ENCODE measurements around the gene GPX1. TPM values are rescaled to one million over a fixed set of nuclear protein-coding genes. Genes with fewer than 3 reads are reported as not detected.
A peak's percentile ranks its signal among the peaks of the same experiment; 100 is the strongest.

GPX1 gene
- total RNA-seq, 1 experiment from 2014 or later = 143 TPM

GRCh38 chr3:49311283-49311682, 46.9 kb downstream of the GPX1 start:
- H3K4me3 Mint-ChIP-seq (ENCODE audit: low read depth, unreplicated experiment) = no peak overlapping the region
- no TSS peak for BruUV-seq (replicated peaks)
- H3K4me1 Mint-ChIP-seq (ENCODE audit: low read depth, unreplicated experiment) = no peaks in the 10 kb centered on the region
- no peaks in the 10 kb centered on the region for H3K27me3 Mint-ChIP-seq (ENCODE audit: unreplicated experiment)
- CTCF ChIA-PET = no interaction called here
- H3K27ac Mint-ChIP-seq (ENCODE audit: unreplicated experiment) = peak overlapping the region; percentile 19
- H3K9me3 Mint-ChIP-seq (ENCODE audit: low read depth, unreplicated experiment) = no peaks in the 10 kb centered on the region
- DNase-seq = no peak
- TF ChIP-seq CTCF (IDR thresholded peaks at IDR 0.05; ENCODE audit: unreplicated experiment) = no peak
- peaks cover 24% of the 10 kb centered on the region for H3K36me3 Mint-ChIP-seq (ENCODE audit: insufficient read depth, unreplicated experiment)
- intact Hi-C loops (cut with micrococcal nuclease; ENCODE audit: unreplicated experiment) = no loop called here

- no peak for DNase-seq
- Mint-ChIP-seq H3K9me3 (ENCODE audit: low read depth, unreplicated experiment) (no peaks in the 10 kb centered on the region), H3K4me3 (ENCODE audit: low read depth, unreplicated experiment) (no peak overlapping the region), H3K4me1 (ENCODE audit: low read depth, unreplicated experiment) (no peaks in the 10 kb centered on the region), H3K36me3 (ENCODE audit: insufficient read depth, unreplicated experiment) (peaks cover 24% of the 10 kb centered on the region), H3K27ac (ENCODE audit: unreplicated experiment) (no peak overlapping the region), H3K27me3 (ENCODE audit: unreplicated experiment) (no peaks in the 10 kb centered on the region)
- intact Hi-C loops (cut with micrococcal nuclease; ENCODE audit: unreplicated experiment) = no loop called here
- CTCF ChIA-PET = no interaction called here
- no TSS peak for BruUV-seq (replicated peaks)
- TF ChIP-seq CTCF (IDR thresholded peaks at IDR 0.05; ENCODE audit: unreplicated experiment) = no peak
Measured at GRCh38 chr3:49310677-49311076, 47.5 kb downstream of the GPX1 start.

Other genes starting within 250 kb of the GPX1 start
- 44.3 and 51.0 TPM in 2 replicates for gene USP19, start 237.5 kb downstream of the GPX1 start, total RNA-seq (2022)
- gene LAMB2, start 225.3 kb downstream of the GPX1 start, total RNA-seq (2022) = 288 and 316 TPM in 2 replicates
- 19.2 and 20.2 TPM in 2 replicates for gene CCDC71, start 192.0 kb downstream of the GPX1 start, total RNA-seq (2022)
- 5.4 and 7.1 TPM in 2 replicates for gene KLHDC8B, start 186.8 kb downstream of the GPX1 start, total RNA-seq (2022)
- gene C3orf62, start 81.1 kb downstream of the GPX1 start, total RNA-seq (2022) = 6.7 and 8.8 TPM in 2 replicates
- 40.0 and 43.5 TPM in 2 replicates for gene USP4, start 18.3 kb downstream of the GPX1 start, total RNA-seq (2022)
- gene RHOA, start 53.6 kb upstream of the GPX1 start, total RNA-seq (2022) = 313 and 352 TPM in 2 replicates
- gene TCTA, start 54.1 kb upstream of the GPX1 start, total RNA-seq (2022) = 33.6 and 35.6 TPM in 2 replicates
- 8.5 and 9.7 TPM in 2 replicates for gene AMT, start 64.1 kb upstream of the GPX1 start, total RNA-seq (2022)
- 14.2 and 15.8 TPM in 2 replicates for gene NICN1, start 71.0 kb upstream of the GPX1 start, total RNA-seq (2022)
- 164 and 226 TPM in 2 replicates for gene DAG1, start 111.9 kb upstream of the GPX1 start, total RNA-seq (2022)
- gene BSN, start 196.1 kb upstream of the GPX1 start, total RNA-seq (2022) = 0.71 and 0.92 TPM in 2 replicates

Data from Calu3 (cell line).